Measurements from ENCODE around the gene PDE1C. TPM values are rescaled to one million over a fixed set of nuclear protein-coding genes. Genes with fewer than 3 reads are reported as not detected.

The PDE1C gene
- total and polyA plus RNA-seq, 8 donors, result 1.2 to 4.2 (median 2.2) TPM

GRCh38 chr7:32094516-32094915 lies 24.3 kb upstream of the PDE1C start:
- DNase-seq, result no peak
- FAIRE-seq, result no peak
- no peak for ATAC-seq
- no peak for TF ChIP-seq CTCF (IDR thresholded peaks at IDR 0.05)
- Histone ChIP-seq H3K4me3 (no peak overlapping the region), H3K4me1 (no peaks in the 10 kb centered on the region), H3K36me3 (no peaks in the 10 kb centered on the region), H3K27me3 (no peaks in the 10 kb centered on the region), H3K27ac (no peak overlapping the region), H3K9me3 (no peaks in the 10 kb centered on the region)
- intact Hi-C loops (cut with DNase I), result no loop called here
- WGBS, 2 donors, result 87 to 90% methylated on average over 4 of the region's 4 CpGs

DNA sequence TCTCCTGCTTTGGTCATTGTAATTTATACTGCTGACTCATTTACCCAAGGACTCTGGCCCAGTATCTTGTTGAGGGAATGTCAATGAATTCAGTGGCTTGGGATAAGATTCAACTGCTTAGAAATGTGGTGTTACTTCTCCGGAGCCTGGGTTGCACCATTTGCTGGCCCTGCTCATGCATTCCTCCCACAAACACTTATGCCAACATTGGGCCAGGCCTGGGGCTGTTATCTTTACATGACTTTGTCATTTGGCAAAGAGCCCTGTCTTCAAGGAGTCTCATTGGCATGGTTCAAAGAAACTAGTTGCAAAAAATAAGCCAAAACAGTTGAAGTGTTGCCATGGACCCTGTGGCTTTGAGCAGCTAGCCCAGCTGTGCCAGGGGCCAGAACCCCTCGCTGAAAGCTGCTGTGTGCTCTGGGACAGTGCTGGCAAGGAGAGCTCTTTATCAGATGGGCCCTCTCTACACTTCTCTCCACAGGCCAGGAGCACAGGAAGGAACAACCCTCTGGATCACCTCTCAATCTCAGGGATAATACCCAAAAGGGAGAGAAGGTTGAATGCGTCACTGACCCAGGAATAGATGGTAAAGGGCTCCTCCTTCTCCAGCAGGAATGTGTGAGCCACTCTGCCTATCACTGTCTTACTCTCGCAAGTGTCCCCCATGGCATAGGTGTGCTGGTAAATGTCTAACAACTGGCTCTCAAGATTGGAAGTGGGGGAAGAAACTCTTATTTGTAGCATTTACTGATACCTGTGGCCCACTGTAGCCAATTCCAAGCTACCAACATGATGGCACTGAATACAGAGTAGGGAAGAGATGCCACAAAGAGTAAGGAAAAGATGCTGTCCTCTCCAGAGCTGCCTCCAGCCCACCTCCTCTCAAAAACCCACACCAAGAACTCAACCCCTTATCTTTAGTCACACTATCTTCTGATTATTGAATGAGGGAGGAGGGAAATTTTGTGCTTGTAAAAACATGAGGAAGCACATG lies 23.5 kb upstream of the PDE1C start:
- Histone ChIP-seq H3K4me3 (no peak overlapping the region), H3K4me1 (no peaks in the 10 kb centered on the region), H3K27ac (no peak overlapping the region), H3K9me3 (no peaks in the 10 kb centered on the region), H3K27me3 (no peaks in the 10 kb centered on the region), H3K36me3 (no peaks in the 10 kb centered on the region)
- DNase-seq (peak in 4 of 6 donors; percentile 16 to 66 (median 27)), ATAC-seq (peak; percentile 74 to 93 (median 79)), FAIRE-seq (no peak)
- no peak for TF ChIP-seq CTCF (IDR thresholded peaks at IDR 0.05)
- intact Hi-C loops (cut with DNase I), result no loop called here
- WGBS, 2 donors, result 31 to 46% methylated on average over 3 to 4 of the region's 4 CpGs

GRCh38 chr7:32092346-32092745 lies 22.1 kb upstream of the PDE1C start:
- no peaks in the 10 kb centered on the region for H3K27me3 ChIP-seq
- intact Hi-C loops (cut with DNase I), result no loop called here
- H3K4me1 ChIP-seq, result no peaks in the 10 kb centered on the region
- H3K36me3 ChIP-seq, result no peaks in the 10 kb centered on the region
- DNase-seq (no peak), FAIRE-seq (no peak), ATAC-seq (no peak)
- WGBS, 2 donors, result 80 to 89% methylated on average over 1 of the region's 1 CpG
- no peak overlapping the region for H3K27ac ChIP-seq
- no peak for TF ChIP-seq CTCF (IDR thresholded peaks at IDR 0.05)
- no peaks in the 10 kb centered on the region for H3K9me3 ChIP-seq
- H3K4me3 ChIP-seq, result no peak overlapping the region

DNA sequence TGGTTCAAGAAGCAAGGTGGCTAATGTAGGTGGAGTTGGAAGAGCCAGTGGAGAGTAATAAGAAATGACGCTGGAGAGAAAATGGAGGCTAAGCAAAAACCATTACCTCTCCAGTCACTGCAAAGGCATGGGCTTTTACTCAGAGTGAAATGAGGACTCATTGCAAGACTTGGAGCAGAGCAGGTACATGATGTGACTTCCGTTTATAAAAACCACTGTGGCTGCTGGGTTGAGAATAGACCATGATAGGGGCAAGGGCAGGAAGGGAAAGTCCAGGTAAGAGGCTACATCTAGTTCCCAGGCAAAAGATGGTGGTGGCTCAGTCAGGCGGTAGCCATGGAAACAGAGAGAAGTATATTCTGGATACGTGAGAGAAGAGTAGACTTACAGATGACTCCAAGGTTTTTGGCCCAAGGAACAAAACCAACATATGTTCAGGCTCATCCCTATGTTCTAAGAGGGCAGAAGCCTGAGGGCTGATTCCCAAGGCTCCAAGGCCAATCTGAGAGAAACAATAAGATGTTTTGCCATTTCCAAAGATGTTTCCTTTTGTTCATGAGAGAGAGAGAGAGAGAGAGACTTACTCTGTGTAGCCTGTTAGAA lies 21.5 kb upstream of the PDE1C start:
- no peaks in the 10 kb centered on the region for H3K36me3 ChIP-seq
- intact Hi-C loops (cut with DNase I), result no loop called here
- H3K27me3 ChIP-seq, result no peaks in the 10 kb centered on the region
- H3K4me3 ChIP-seq, result no peak overlapping the region
- 65 to 70% methylated on average over 4 of the region's 4 CpGs for WGBS, 2 donors
- DNase-seq (no peak), FAIRE-seq (no peak), ATAC-seq (no peak)
- no peak overlapping the region for H3K27ac ChIP-seq
- H3K4me1 ChIP-seq, result no peaks in the 10 kb centered on the region
- H3K9me3 ChIP-seq, result no peaks in the 10 kb centered on the region
- no peak for TF ChIP-seq CTCF (IDR thresholded peaks at IDR 0.05)

GRCh38 chr7:32089678-32090077 lies 19.5 kb upstream of the PDE1C start:
- no peak overlapping the region for H3K4me3 ChIP-seq
- no peak for FAIRE-seq
- ATAC-seq, result no peak

More at GRCh38 chr7:32089678-32090077, 19.5 kb upstream of the PDE1C start:
- Histone ChIP-seq H3K27me3 (no peaks in the 10 kb centered on the region), H3K9me3 (no peaks in the 10 kb centered on the region), H3K4me1 (no peaks in the 10 kb centered on the region), H3K36me3 (no peaks in the 10 kb centered on the region), H3K27ac (no peak overlapping the region)
- intact Hi-C loops (cut with DNase I), result no loop called here
- no peak for DNase-seq
- no peak for TF ChIP-seq CTCF (IDR thresholded peaks at IDR 0.05)

Data from pancreas (tissue), 10 donors.